CD4-positive, alpha-beta T cell treated with Interleukin-4 for 4 hours (primary cell): ENCODE measurements around the gene UTP25.
"Not testable (repeated sequence)": the region's sequence is repeated elsewhere in the genome, so short reads cannot be mapped to it uniquely, and the experiment has no call there.

Experiments
- DNase-seq: peaks from one replicate; pipeline ENCODE4 v3.0.0-alpha.2; 2020

The UTP25 gene

GRCh38 chr1:209827384-209828262 lies at the start of gene UTP25:
TSS of gene UTP25 (plus strand) at chr1:209827972. CDS start at chr1:209828064, 92 bp downstream.
- peak; percentile 94 for DNase-seq

- no peak for DNase-seq
Measured at GRCh38 chr1:209778102-209778501, 49.7 kb upstream of the UTP25 start.

- DNase-seq: no peak
Measured at GRCh38 chr1:209780268-209780667, 47.5 kb upstream of the UTP25 start.

- no peak for DNase-seq
Measured at GRCh38 chr1:209783386-209783785, 44.4 kb upstream of the UTP25 start.

GRCh38 chr1:209784265-209785169 lies 43.3 kb upstream of the UTP25 start, which contains the start of gene C1orf74:
TSS of gene C1orf74 (minus strand) at chr1:209784559. CDS start at chr1:209783634, 925 bp downstream.
- peak; percentile 98 for DNase-seq

GRCh38 chr1:209785592-209785991 lies 42.2 kb upstream of the UTP25 start:
- no peak for DNase-seq

- DNase-seq: no peak
Measured at GRCh38 chr1:209786146-209786545, 41.6 kb upstream of the UTP25 start.

- DNase-seq: no peak
Measured at GRCh38 chr1:209787551-209787950, 40.2 kb upstream of the UTP25 start.

- no peak for DNase-seq
Measured at GRCh38 chr1:209789245-209789644, 38.5 kb upstream of the UTP25 start.

- DNase-seq: no peak
Measured at GRCh38 chr1:209790286-209791193, 37.2 kb upstream of the UTP25 start.

- no peak for DNase-seq
Measured at GRCh38 chr1:209791920-209792319, 35.9 kb upstream of the UTP25 start.

- DNase-seq: not testable (repeated sequence)
Measured at GRCh38 chr1:209793711-209794110, 34.1 kb upstream of the UTP25 start.

- DNase-seq: no peak
Measured at GRCh38 chr1:209797978-209798639, 29.7 kb upstream of the UTP25 start.

GRCh38 chr1:209800984-209801834 lies 26.6 kb upstream of the UTP25 start:
- DNase-seq: no peak

- no peak for DNase-seq
Measured at GRCh38 chr1:209802117-209802779, 25.5 kb upstream of the UTP25 start.

- no peak for DNase-seq
Measured at GRCh38 chr1:209802780-209803152, 25.0 kb upstream of the UTP25 start.

GRCh38 chr1:209803568-209803967 lies 24.2 kb upstream of the UTP25 start:
- no peak for DNase-seq

GRCh38 chr1:209805341-209805781 lies 22.4 kb upstream of the UTP25 start:
- DNase-seq: no peak

GRCh38 chr1:209805875-209806760 lies 21.7 kb upstream of the UTP25 start, which contains the start of gene IRF6:
TSS of gene IRF6 (minus strand) at chr1:209806142. CDS start at chr1:209801413, 4,729 bp downstream.
- peak; percentile 65 for DNase-seq
